ENCODE measurements around the gene SPATA13.

SPATA13 gene

DNA sequence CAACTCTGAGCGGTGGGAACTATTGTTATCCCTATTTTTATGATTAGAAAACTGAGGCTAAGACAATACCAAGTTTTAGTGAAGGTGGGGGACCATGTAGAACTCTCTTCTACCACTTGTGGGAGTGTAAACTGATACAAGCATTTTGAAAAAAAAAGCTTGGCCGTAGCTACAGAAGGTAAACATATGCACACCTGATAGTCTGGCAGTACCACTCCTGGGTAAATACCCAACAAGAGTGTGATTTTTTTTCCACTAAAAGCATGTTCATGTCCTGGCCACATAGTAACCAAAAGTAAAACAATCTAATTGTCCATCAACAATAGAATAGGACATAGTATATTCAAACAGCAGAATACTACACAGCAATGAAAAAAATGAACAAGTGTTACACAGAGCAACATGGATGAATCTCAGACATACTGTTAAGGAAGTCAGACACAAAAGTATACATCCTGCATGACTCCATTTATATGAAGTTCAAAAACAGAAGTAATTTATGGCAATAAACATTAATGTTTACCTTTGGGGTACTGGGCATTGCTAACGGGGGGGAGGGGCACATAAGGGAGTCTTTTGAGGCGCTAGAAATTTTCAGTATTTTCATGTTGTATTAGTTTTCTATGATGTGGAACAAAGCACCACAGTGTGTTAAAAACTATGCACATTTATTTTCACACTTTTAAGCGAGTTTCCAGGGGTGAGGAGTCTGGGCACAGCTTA lies 6.4 kb upstream of the SPATA13 start:
- Histone ChIP-seq H3K4me2 (no peak overlapping the region), H3K4me3 (IDR thresholded peaks at IDR 0.05; ENCODE audit: insufficient read depth, low read depth, low read length) (no peak overlapping the region), H3K4me1 (ENCODE audit: low read depth, poor library complexity, severe bottlenecking) (no peaks in the 10 kb centered on the region), H2AFZ (ENCODE audit: low read depth) (no peak overlapping the region), H3K27me3 (ENCODE audit: insufficient read depth, low read depth) (no peaks in the 10 kb centered on the region), H3K27ac (no peak overlapping the region), H3K9ac (no peak overlapping the region), H3K79me2 (ENCODE audit: insufficient read depth, low read depth) (no peaks in the 10 kb centered on the region), H4K20me1 (ENCODE audit: insufficient read depth) (no peaks in the 10 kb centered on the region), H3K36me3 (ENCODE audit: insufficient read depth) (no peaks in the 10 kb centered on the region)
- TF ChIP-seq, protein P1, sequence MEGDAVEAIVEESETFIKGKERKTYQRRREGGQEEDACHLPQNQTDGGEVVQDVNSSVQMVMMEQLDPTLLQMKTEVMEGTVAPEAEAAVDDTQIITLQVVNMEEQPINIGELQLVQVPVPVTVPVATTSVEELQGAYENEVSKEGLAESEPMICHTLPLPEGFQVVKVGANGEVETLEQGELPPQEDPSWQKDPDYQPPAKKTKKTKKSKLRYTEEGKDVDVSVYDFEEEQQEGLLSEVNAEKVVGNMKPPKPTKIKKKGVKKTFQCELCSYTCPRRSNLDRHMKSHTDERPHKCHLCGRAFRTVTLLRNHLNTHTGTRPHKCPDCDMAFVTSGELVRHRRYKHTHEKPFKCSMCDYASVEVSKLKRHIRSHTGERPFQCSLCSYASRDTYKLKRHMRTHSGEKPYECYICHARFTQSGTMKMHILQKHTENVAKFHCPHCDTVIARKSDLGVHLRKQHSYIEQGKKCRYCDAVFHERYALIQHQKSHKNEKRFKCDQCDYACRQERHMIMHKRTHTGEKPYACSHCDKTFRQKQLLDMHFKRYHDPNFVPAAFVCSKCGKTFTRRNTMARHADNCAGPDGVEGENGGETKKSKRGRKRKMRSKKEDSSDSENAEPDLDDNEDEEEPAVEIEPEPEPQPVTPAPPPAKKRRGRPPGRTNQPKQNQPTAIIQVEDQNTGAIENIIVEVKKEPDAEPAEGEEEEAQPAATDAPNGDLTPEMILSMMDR (conservative IDR thresholded peaks at IDR 0.05; ENCODE audit: low read depth, low read length) = no peak

DNA sequence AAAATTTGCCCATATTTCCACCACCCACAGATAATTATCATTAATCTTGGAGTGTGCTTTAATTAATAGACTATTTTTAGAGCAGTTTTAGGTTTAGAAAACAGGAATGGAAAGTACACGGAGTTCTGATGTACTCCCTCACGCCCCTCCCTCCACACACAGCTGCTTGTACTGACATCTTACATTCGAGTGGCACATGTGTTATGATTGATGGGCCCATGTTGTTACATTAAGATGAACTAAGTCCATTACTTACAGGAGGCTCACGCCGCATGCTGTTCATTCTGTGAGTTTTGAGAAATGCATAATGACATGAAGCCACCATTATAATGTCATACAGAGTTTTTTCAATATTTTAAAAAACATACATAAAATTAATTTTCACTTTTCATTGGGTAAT lies 1.2 kb upstream of the SPATA13 start:
- Histone ChIP-seq H3K4me3 (IDR thresholded peaks at IDR 0.05; ENCODE audit: insufficient read depth, low read depth, low read length) (no peak overlapping the region), H3K79me2 (ENCODE audit: insufficient read depth, low read depth) (no peaks in the 10 kb centered on the region), H3K27ac (no peak overlapping the region), H3K4me2 (no peak overlapping the region), H2AFZ (ENCODE audit: low read depth) (no peak overlapping the region), H3K4me1 (ENCODE audit: low read depth, poor library complexity, severe bottlenecking) (peaks cover 4% of the 10 kb centered on the region), H3K36me3 (ENCODE audit: insufficient read depth) (no peaks in the 10 kb centered on the region), H4K20me1 (ENCODE audit: insufficient read depth) (no peaks in the 10 kb centered on the region), H3K9ac (no peak overlapping the region), H3K27me3 (ENCODE audit: insufficient read depth, low read depth) (no peaks in the 10 kb centered on the region)
- TF ChIP-seq, protein P1 (conservative IDR thresholded peaks at IDR 0.05; ENCODE audit: low read depth, low read length) = no peak

DNA sequence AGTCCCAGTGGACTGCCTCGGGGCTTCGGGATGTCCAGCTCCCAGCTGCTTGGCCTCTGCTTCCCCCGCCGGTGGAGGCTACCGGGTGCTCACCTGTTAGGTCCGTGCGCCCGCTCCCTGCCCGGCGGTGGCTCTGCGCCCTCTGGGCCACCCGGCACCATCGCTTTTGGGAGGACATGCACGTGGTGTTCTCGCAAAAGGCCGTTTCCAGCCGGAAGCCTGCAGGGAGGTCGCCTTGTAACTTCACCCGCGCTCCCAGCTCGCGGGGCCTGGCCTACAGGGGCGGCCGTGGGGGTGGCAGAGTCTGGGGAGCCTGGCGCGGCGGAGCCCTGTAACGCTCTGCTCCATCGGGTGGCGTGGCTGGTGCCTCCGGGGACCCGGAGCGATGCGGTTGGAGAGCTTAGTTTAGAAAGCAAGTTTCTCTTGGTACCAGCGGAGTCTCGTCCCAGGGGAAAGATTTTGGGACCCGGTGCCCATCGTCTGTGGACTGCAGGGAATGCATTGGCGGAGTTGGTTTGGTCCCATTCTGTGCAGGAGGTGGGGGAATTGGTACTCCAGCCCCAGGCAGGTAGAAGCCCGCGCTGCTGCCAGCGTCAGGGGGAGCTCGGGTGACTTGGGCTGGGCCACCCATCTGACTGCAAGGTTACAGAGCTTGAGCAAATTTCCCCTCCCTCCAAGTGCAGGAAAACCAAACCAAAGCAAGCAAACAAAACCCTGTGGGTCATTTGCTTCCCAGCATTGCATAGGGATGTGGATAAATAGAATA lies 673 bp downstream of the SPATA13 start:
- Histone ChIP-seq H3K27me3 (ENCODE audit: insufficient read depth, low read depth) (no peaks in the 10 kb centered on the region), H4K20me1 (ENCODE audit: insufficient read depth) (no peaks in the 10 kb centered on the region), H3K79me2 (ENCODE audit: insufficient read depth, low read depth) (no peaks in the 10 kb centered on the region), H3K36me3 (ENCODE audit: insufficient read depth) (no peaks in the 10 kb centered on the region), H3K4me3 (IDR thresholded peaks at IDR 0.05; ENCODE audit: insufficient read depth, low read depth, low read length) (no peak overlapping the region), H2AFZ (ENCODE audit: low read depth) (peak overlapping the region; percentile 87), H3K27ac (no peak overlapping the region), H3K4me1 (ENCODE audit: low read depth, poor library complexity, severe bottlenecking) (peaks cover 4% of the 10 kb centered on the region), H3K4me2 (peak overlapping the region; percentile 45), H3K9ac (peak overlapping the region; percentile 66)
- TF ChIP-seq, protein P1 (conservative IDR thresholded peaks at IDR 0.05; ENCODE audit: low read depth, low read length) = no peak

DNA sequence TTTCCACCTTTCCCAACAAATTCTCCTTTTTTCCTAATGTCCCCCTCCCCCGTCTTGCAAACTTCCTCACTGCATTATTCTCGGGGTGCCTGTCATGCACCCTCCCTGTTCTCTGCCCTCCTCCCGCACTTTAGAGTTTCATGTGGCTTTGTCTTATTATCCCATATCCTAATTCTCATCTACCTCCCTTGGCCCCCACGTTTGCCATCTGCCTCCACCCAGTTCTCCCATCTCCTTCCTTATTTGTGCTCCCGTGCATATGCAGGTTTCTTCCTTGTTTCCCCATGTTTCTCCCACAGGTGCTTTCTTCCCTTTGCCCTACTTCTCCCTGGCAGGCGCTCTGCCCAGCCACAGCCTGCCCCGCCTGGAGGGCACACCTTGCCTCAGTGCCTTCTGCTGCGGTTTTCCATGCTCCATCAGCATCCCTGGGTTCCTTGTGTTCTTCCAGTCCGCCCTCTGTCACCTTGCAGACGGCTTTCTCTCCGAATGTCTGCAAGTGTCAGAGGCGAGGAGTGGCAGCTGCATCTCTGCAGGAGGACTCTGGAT lies 1.5 kb downstream of the SPATA13 start:
- H3K4me1 ChIP-seq (ENCODE audit: low read depth, poor library complexity, severe bottlenecking) = peaks cover 4% of the 10 kb centered on the region
- no peak overlapping the region for H3K4me3 ChIP-seq (IDR thresholded peaks at IDR 0.05; ENCODE audit: insufficient read depth, low read depth, low read length)
- no peaks in the 10 kb centered on the region for H4K20me1 ChIP-seq (ENCODE audit: insufficient read depth)
- TF ChIP-seq, protein P1 (conservative IDR thresholded peaks at IDR 0.05; ENCODE audit: low read depth, low read length) = no peak
- no peak overlapping the region for H2AFZ ChIP-seq (ENCODE audit: low read depth)
- H3K9ac ChIP-seq = no peak overlapping the region
- H3K27ac ChIP-seq = no peak overlapping the region
- no peaks in the 10 kb centered on the region for H3K27me3 ChIP-seq (ENCODE audit: insufficient read depth, low read depth)
- no peaks in the 10 kb centered on the region for H3K79me2 ChIP-seq (ENCODE audit: insufficient read depth, low read depth)
- H3K36me3 ChIP-seq (ENCODE audit: insufficient read depth) = no peaks in the 10 kb centered on the region
- peak overlapping the region; percentile 45; the same call in 1 of the 2 replicates for H3K4me2 ChIP-seq

Data from KMS-11 (cell line).